Measurements from ENCODE around the gene PSMG2. TPM values are rescaled to one million over a fixed set of nuclear protein-coding genes. Genes with fewer than 3 reads are reported as not detected.

The PSMG2 gene
- polyA plus RNA-seq, 1 donor from 2014 or later: 87.2 TPM

- Histone ChIP-seq H4K20me1 (ENCODE audit: insufficient read depth) (no peaks in the 10 kb centered on the region), H3K36me3 (ENCODE audit: insufficient read depth, low read length) (no peaks in the 10 kb centered on the region), H3K27me3 (ENCODE audit: insufficient read depth, low read depth, low read length) (no peaks in the 10 kb centered on the region), H3K79me2 (replicated peaks; ENCODE audit: insufficient read depth, low read length) (no peaks in the 10 kb centered on the region), H3F3A (ENCODE audit: insufficient read depth, low read length, poor library complexity, severe bottlenecking) (no peaks in the 10 kb centered on the region), H2AFZ (ENCODE audit: low read depth, low read length) (no peak overlapping the region), H3K27ac (ENCODE audit: low read length) (no peak overlapping the region), H3K9ac (ENCODE audit: low read length) (no peak overlapping the region), H3K9me3 (ENCODE audit: low read length) (no peaks in the 10 kb centered on the region), H3K4me2 (ENCODE audit: low read length) (no peak overlapping the region), H3K4me3 (ENCODE audit: low read length) (no peak overlapping the region), H3K9me2 (ENCODE audit: insufficient read depth, low read length) (no peaks in the 10 kb centered on the region)
- TF ChIP-seq POLR2AphosphoS5 (IDR thresholded peaks at IDR 0.05): no peak
- TF ChIP-seq, protein P1, sequence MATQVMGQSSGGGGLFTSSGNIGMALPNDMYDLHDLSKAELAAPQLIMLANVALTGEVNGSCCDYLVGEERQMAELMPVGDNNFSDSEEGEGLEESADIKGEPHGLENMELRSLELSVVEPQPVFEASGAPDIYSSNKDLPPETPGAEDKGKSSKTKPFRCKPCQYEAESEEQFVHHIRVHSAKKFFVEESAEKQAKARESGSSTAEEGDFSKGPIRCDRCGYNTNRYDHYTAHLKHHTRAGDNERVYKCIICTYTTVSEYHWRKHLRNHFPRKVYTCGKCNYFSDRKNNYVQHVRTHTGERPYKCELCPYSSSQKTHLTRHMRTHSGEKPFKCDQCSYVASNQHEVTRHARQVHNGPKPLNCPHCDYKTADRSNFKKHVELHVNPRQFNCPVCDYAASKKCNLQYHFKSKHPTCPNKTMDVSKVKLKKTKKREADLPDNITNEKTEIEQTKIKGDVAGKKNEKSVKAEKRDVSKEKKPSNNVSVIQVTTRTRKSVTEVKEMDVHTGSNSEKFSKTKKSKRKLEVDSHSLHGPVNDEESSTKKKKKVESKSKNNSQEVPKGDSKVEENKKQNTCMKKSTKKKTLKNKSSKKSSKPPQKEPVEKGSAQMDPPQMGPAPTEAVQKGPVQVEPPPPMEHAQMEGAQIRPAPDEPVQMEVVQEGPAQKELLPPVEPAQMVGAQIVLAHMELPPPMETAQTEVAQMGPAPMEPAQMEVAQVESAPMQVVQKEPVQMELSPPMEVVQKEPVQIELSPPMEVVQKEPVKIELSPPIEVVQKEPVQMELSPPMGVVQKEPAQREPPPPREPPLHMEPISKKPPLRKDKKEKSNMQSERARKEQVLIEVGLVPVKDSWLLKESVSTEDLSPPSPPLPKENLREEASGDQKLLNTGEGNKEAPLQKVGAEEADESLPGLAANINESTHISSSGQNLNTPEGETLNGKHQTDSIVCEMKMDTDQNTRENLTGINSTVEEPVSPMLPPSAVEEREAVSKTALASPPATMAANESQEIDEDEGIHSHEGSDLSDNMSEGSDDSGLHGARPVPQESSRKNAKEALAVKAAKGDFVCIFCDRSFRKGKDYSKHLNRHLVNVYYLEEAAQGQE (IDR thresholded peaks at IDR 0.05; ENCODE audit: borderline replicate concordance): no peak
- TF ChIP-seq EP300 (conservative IDR thresholded peaks at IDR 0.05; ENCODE audit: poor library complexity, severe bottlenecking): no peak
- no peak for TF ChIP-seq TAF1 (IDR thresholded peaks at IDR 0.05; ENCODE audit: low read depth)
- TF ChIP-seq, protein P2, sequence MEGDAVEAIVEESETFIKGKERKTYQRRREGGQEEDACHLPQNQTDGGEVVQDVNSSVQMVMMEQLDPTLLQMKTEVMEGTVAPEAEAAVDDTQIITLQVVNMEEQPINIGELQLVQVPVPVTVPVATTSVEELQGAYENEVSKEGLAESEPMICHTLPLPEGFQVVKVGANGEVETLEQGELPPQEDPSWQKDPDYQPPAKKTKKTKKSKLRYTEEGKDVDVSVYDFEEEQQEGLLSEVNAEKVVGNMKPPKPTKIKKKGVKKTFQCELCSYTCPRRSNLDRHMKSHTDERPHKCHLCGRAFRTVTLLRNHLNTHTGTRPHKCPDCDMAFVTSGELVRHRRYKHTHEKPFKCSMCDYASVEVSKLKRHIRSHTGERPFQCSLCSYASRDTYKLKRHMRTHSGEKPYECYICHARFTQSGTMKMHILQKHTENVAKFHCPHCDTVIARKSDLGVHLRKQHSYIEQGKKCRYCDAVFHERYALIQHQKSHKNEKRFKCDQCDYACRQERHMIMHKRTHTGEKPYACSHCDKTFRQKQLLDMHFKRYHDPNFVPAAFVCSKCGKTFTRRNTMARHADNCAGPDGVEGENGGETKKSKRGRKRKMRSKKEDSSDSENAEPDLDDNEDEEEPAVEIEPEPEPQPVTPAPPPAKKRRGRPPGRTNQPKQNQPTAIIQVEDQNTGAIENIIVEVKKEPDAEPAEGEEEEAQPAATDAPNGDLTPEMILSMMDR (IDR thresholded peaks at IDR 0.05; ENCODE audit: poor library complexity, severe bottlenecking): no peak
- no peak for TF ChIP-seq SMC3 (conservative IDR thresholded peaks at IDR 0.05; ENCODE audit: poor library complexity)
- TF ChIP-seq EZH2 (IDR thresholded peaks at IDR 0.05; ENCODE audit: borderline replicate concordance, insufficient read depth, low read length, poor library complexity, severe bottlenecking): no peak
- no peak for TF ChIP-seq MXI1 (conservative IDR thresholded peaks at IDR 0.05; ENCODE audit: poor library complexity, severe bottlenecking)
- TF ChIP-seq RAD21 (conservative IDR thresholded peaks at IDR 0.05): no peak
These were observed 42.4 kb downstream of the PSMG2 start for GRCh38 chr18:12745095-12745795.

GRCh38 chr18:12747530-12748315 lies 44.9 kb downstream of the PSMG2 start:
- no peaks in the 10 kb centered on the region for H4K20me1 ChIP-seq (ENCODE audit: insufficient read depth)
- no peak overlapping the region for H2AFZ ChIP-seq (ENCODE audit: low read depth, low read length)

More at GRCh38 chr18:12747530-12748315, 44.9 kb downstream of the PSMG2 start:
- Histone ChIP-seq H3K9ac (ENCODE audit: low read length) (no peak overlapping the region), H3F3A (ENCODE audit: insufficient read depth, low read length, poor library complexity, severe bottlenecking) (no peaks in the 10 kb centered on the region), H3K27me3 (ENCODE audit: insufficient read depth, low read depth, low read length) (no peaks in the 10 kb centered on the region), H3K4me2 (ENCODE audit: low read length) (no peak overlapping the region), H3K9me3 (ENCODE audit: low read length) (no peaks in the 10 kb centered on the region), H3K4me3 (ENCODE audit: low read length) (no peak overlapping the region), H3K79me2 (replicated peaks; ENCODE audit: insufficient read depth, low read length) (no peaks in the 10 kb centered on the region), H3K9me2 (ENCODE audit: insufficient read depth, low read length) (no peaks in the 10 kb centered on the region), H3K27ac (ENCODE audit: low read length) (no peak overlapping the region), H3K36me3 (ENCODE audit: insufficient read depth, low read length) (no peaks in the 10 kb centered on the region)
- TF ChIP-seq EP300 (conservative IDR thresholded peaks at IDR 0.05; ENCODE audit: poor library complexity, severe bottlenecking) (no peak), EZH2 (IDR thresholded peaks at IDR 0.05; ENCODE audit: borderline replicate concordance, insufficient read depth, low read length, poor library complexity, severe bottlenecking) (no peak), POLR2AphosphoS5 (IDR thresholded peaks at IDR 0.05) (no peak), SMC3 (conservative IDR thresholded peaks at IDR 0.05; ENCODE audit: poor library complexity) (no peak), TAF1 (IDR thresholded peaks at IDR 0.05; ENCODE audit: low read depth) (no peak), RAD21 (conservative IDR thresholded peaks at IDR 0.05) (no peak)
- TF ChIP-seq, protein P1 (IDR thresholded peaks at IDR 0.05; ENCODE audit: borderline replicate concordance): no peak
- TF ChIP-seq, protein P2 (IDR thresholded peaks at IDR 0.05; ENCODE audit: poor library complexity, severe bottlenecking): no peak

Data from neural cell (in vitro differentiated cells).